ENCODE data around the gene PABPC3. TPM values are rescaled to one million over a fixed set of nuclear protein-coding genes. Genes with fewer than 3 reads are reported as not detected.

The PABPC3 gene
- total and polyA plus RNA-seq, 2 of the 8 experiments (the other 6 are each of a cell fraction or from before 2014, with no cell fraction given): 0.18 to 0.48 TPM

DNA sequence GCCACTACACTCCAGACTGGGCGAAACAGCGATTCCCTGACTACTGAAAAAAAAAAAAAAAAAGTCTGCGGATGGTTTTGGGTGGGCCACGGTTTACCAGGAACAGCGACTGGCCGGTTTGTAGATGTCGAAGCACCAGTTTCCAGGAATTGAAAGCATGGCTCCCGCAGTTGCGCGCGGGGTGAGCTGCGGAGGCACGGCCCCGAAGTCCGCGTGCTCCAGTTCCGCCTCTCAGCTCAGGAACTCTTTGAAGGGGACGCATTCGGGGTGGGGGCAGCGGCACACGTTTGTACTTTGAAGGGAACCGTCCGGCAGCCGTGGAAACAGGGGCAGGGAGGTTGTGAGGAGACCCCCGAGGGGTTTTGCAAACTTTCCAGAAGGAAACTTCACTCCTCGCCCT is 27.1 kb upstream of the PABPC3 start:
- peaks cover 0 to 2% of the 10 kb centered on the region in 2 experiments for H4K20me1 ChIP-seq (replicated peaks in 1 of 2; ENCODE audit: control insufficient read depth in 1 of 2, insufficient read depth in 2 of 2, low read length in 2 of 2)
- DNase-seq (ENCODE audit: low read depth in 1 of 2, low spot score in 2 of 2): no peak
- no peak overlapping the region for H3K4ac ChIP-seq (replicated peaks; ENCODE audit: insufficient read length, low read depth, low read length)
- H3K4me3 ChIP-seq (ENCODE audit: extremely low read depth in 1 of 4, insufficient read depth in 2 of 4, low read depth in 3 of 4, low read length in 4 of 4): no peak overlapping the region
- ChIA-PET POLR2A (ENCODE audit: partially characterized antibody) (no interaction called here), CTCF (ENCODE audit: partially characterized antibody) (interaction anchor here (1.0 to 3.2 kb wide), 3 partner anchors 9 to 74 kb away, joined by 3 to 20 read pairs (median 5); no protein-coding TSS in a partner anchor)
- H3K18ac ChIP-seq (ENCODE audit: extremely low read depth, low read length): no peak overlapping the region
- no peaks in the 10 kb centered on the region for H3K27me3 ChIP-seq (replicated peaks in 1 of 4; ENCODE audit: control insufficient read depth in 3 of 4, extremely low read depth in 1 of 4, insufficient read depth in 3 of 4, low read length in 3 of 4)
- H2BK15ac ChIP-seq (ENCODE audit: low read length): no peak overlapping the region
- no peak overlapping the region for H3K56ac ChIP-seq (replicated peaks; ENCODE audit: insufficient read length, low read depth, low read length)
- H2AFZ ChIP-seq (ENCODE audit: low read length): no peak overlapping the region
- H2BK12ac ChIP-seq (ENCODE audit: low read depth, low read length): peak overlapping the region; percentile 90; the same call in 1 of the 2 replicates
- H4K91ac ChIP-seq (replicated peaks; ENCODE audit: insufficient read length, low read length): no peak overlapping the region
- H3K27ac ChIP-seq (ENCODE audit: low read depth, low read length): no peak overlapping the region
- no peaks in the 10 kb centered on the region for H3K36me3 ChIP-seq (ENCODE audit: control insufficient read depth in 2 of 4, insufficient read depth in 4 of 4, low read length in 3 of 4)
- no peak overlapping the region for H4K5ac ChIP-seq (ENCODE audit: insufficient read length, low read depth, low read length)
- H3K79me1 ChIP-seq (ENCODE audit: low read depth, low read length): no peaks in the 10 kb centered on the region
- H3K4me2 ChIP-seq (ENCODE audit: insufficient read depth in 1 of 2, low read depth in 2 of 2, low read length in 2 of 2): no peak overlapping the region
- H3K14ac ChIP-seq (ENCODE audit: insufficient read length): no peak overlapping the region
- H2BK20ac ChIP-seq (ENCODE audit: low read length): no peak overlapping the region
- H3K4me1 ChIP-seq (replicated peaks in 1 of 4; ENCODE audit: control insufficient read depth in 3 of 4, insufficient read depth in 4 of 4, low read length in 3 of 4): peaks cover 3 to 6% (median 4%) of the 10 kb centered on the region in 4 experiments; a peak in 3 of 7 replicates
- no peak overlapping the region for H2BK5ac ChIP-seq (ENCODE audit: low read depth, low read length)
- no peaks in the 10 kb centered on the region for H3K79me2 ChIP-seq (ENCODE audit: control insufficient read depth in 1 of 2, insufficient read depth in 2 of 2, low read length in 2 of 2)
- H2BK120ac ChIP-seq (replicated peaks; ENCODE audit: low read depth, low read length): no peak overlapping the region
- H3K9me3 ChIP-seq (ENCODE audit: insufficient read depth in 2 of 2, low read depth in 1 of 2, low read length in 1 of 2): peaks cover 0 to 1% of the 10 kb centered on the region in 2 experiments; a peak in 1 of 4 replicates
- TF ChIP-seq EGR1 (IDR thresholded peaks at IDR 0.05; ENCODE audit: borderline replicate concordance, low read depth, low read length) (no peak), BACH1 (IDR thresholded peaks at IDR 0.05; ENCODE audit: low read length) (no peak), CHD2 (IDR thresholded peaks at IDR 0.05; ENCODE audit: low read length) (no peak), SP1 (IDR thresholded peaks at IDR 0.05; ENCODE audit: low read depth, low read length) (no peak), EZH2 (IDR thresholded peaks at IDR 0.05; ENCODE audit: low read depth, low read length, severe bottlenecking) (no peak), TCF12 (IDR thresholded peaks at IDR 0.05; ENCODE audit: low read depth, low read length) (no peak), SAP30 (IDR thresholded peaks at IDR 0.05; ENCODE audit: insufficient read depth, insufficient replicate concordance, low read length) (no peak), RXRA (IDR thresholded peaks at IDR 0.05; ENCODE audit: insufficient read depth, low read depth, low read length) (no peak)
- peak overlapping the region; percentile 99; the same call in 1 of the 2 replicates for H2AK5ac ChIP-seq (ENCODE audit: low read depth, low read length)
- no peak for FAIRE-seq
- H3K9ac ChIP-seq (replicated peaks in 1 of 4; ENCODE audit: extremely low read depth in 1 of 4, low read depth in 3 of 4, low read length in 3 of 4): no peak overlapping the region
- no peaks in the 10 kb centered on the region; the same call in 1 of the 2 replicates for H3K23me2 ChIP-seq (ENCODE audit: low read depth, low read length)
- no peak overlapping the region for H3K23ac ChIP-seq (ENCODE audit: insufficient read length)
- peak overlapping the region; percentile 76; the same call in 1 of the 2 replicates for H4K8ac ChIP-seq (ENCODE audit: extremely low read depth, insufficient read depth, low read length)
- WGBS, 2 experiments (ENCODE audit: extremely low coverage in 1 of 2, insufficient coverage in 1 of 2, insufficient read length in 1 of 2, insufficient replicate concordance in 2 of 2, low coverage in 1 of 2, low lambda C conversion rate in 2 of 2, missing lambda C conversion rate in 1 of 2): 96% methylated on average over 21 of the region's 26 CpGs; no CpG with 5 or more reads in 1 of the 2 experiments
